EH (cell line): ENCODE data around the gene RBMS1.
A peak's percentile ranks its signal among the peaks of the same experiment; 100 is the strongest.

Experiments
- DNase-seq: peaks from one replicate; pipeline ENCODE4 v3.0.0-alpha.2; 2015; ENCODE audit warnings: low read depth

The RBMS1 gene

GRCh38 chr2:160360089-160360757 is 133.4 kb downstream of the RBMS1 start:
- no peak for DNase-seq

- peak; percentile 91 for DNase-seq
These were observed 135.6 kb downstream of the RBMS1 start for GRCh38 chr2:160358046-160358445.

GRCh38 chr2:160356485-160356884 is 137.1 kb downstream of the RBMS1 start:
- DNase-seq = no peak

- no peak for DNase-seq
These were observed 138.5 kb downstream of the RBMS1 start for GRCh38 chr2:160355080-160355479.

- no peak for DNase-seq
These were observed 138.9 kb downstream of the RBMS1 start for GRCh38 chr2:160354677-160355076.

GRCh38 chr2:160353813-160354212 is 139.8 kb downstream of the RBMS1 start:
- DNase-seq = no peak

GRCh38 chr2:160353166-160353565 is 140.4 kb downstream of the RBMS1 start:
- no peak for DNase-seq

- no peak for DNase-seq
These were observed 141.1 kb downstream of the RBMS1 start for GRCh38 chr2:160352500-160352899.

GRCh38 chr2:160351956-160352355 is 141.7 kb downstream of the RBMS1 start:
- peak; percentile 64 for DNase-seq

GRCh38 chr2:160349306-160349705 is 144.3 kb downstream of the RBMS1 start:
- peak; percentile 40 for DNase-seq

- peak; percentile 55 for DNase-seq
These were observed 146.2 kb downstream of the RBMS1 start for GRCh38 chr2:160347269-160347863.

- no peak for DNase-seq
These were observed 148.4 kb downstream of the RBMS1 start for GRCh38 chr2:160345071-160345764.

GRCh38 chr2:160343404-160343803 is 150.2 kb downstream of the RBMS1 start:
- no peak for DNase-seq

GRCh38 chr2:160339726-160340125 is 153.9 kb downstream of the RBMS1 start:
- no peak for DNase-seq

- DNase-seq = peak; percentile 35
These were observed 154.5 kb downstream of the RBMS1 start for GRCh38 chr2:160338901-160339685.

GRCh38 chr2:160337728-160338127 is 155.9 kb downstream of the RBMS1 start:
- DNase-seq = no peak

- DNase-seq = no peak
These were observed 157.0 kb downstream of the RBMS1 start for GRCh38 chr2:160336635-160337034.

- DNase-seq = peak; percentile 51
These were observed 157.5 kb downstream of the RBMS1 start for GRCh38 chr2:160336105-160336504.

GRCh38 chr2:160335441-160335840 is 158.2 kb downstream of the RBMS1 start:
- no peak for DNase-seq

GRCh38 chr2:160334028-160334741 is 159.4 kb downstream of the RBMS1 start:
- DNase-seq = peak; percentile 58

- no peak for DNase-seq
These were observed 160.1 kb downstream of the RBMS1 start for GRCh38 chr2:160333324-160334027.
